Stimulated activated CD8-positive, alpha-beta memory T cell treated with anti-CD3 and anti-CD28 coated beads, Interleukin-12 subunit alpha, Interleukin-12 subunit beta, amount 100 ng/mL, for 24 hours (primary cell): Measurements from ENCODE around the gene ECEL1.

Source experiments
- DNase-seq: peaks from one replicate; pipeline ENCODE4 v3.0.0-alpha.2; 2020; ENCODE audit errors: extremely low read depth

ECEL1 gene

DNA sequence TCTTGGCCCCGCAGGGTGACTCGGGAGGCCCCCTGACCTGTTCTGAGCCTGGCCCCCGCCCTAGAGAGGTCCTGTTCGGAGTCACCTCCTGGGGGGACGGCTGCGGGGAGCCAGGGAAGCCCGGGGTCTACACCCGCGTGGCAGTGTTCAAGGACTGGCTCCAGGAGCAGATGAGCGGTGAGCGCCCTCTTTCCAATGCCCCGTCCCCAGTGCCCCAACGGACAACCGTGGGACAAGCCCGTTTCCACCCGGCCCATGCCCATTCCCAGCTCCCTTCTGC lies 35.7 kb upstream of the ECEL1 start:
- DNase-seq = no peak

DNA sequence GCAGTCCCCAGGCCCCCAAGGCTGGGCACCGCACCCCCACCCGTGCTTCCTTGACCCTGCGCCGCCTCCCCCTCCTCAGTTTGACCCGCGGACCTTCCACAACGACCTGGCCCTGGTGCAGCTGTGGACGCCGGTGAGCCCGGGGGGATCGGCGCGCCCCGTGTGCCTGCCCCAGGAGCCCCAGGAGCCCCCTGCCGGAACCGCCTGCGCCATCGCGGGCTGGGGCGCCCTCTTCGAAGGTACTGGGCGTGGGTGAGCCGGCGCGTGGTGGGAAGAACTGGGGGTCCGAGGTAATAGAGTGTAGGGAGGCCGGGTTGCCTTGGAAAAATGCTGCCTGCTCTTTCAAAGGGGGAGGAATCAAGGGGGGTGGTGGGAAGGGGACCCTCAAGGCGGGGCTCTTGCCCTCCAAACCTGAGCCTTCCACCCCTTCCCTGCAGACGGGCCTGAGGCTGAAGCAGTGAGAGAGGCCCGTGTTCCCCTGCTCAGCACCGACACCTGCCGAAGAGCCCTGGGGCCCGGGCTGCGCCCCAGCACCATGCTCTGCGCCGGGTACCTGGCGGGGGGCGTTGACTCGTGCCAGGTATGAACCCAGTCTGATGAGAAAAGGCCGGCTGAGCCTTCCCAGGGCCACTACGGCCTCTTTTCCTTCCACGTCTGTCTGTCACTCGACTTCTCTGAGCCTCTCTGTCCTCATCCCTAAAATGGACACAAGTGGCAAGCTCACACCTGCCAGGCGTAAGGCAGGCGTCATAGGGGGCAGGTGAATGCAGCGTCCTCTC lies 35.2 kb upstream of the ECEL1 start:
- DNase-seq = no peak

DNA sequence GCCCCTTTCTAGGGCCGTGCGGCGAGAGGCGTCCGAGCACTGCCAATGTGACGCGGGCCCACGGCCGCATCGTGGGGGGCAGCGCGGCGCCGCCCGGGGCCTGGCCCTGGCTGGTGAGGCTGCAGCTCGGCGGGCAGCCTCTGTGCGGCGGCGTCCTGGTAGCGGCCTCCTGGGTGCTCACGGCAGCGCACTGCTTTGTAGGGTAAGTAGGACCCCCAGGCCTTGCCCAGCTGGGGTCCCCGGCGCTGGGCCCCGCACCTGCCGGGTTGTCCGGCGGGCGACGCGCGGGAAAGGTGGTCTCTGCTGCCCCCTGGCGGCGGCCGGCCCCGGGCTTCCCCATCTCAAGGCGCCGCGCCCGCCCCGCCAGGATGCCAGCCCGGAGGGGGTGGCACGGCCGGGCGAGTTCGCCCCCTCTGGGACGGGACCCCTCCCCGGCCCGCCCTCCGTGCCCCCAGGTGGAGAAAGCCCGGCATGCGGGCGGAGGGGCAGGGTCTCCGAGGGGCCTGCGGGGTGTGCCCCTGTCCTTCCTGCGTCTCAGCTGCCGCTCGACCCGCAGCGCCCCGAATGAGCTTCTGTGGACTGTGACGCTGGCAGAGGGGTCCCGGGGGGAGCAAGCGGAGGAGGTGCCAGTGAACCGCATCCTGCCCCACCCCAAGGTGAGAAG lies 34.5 kb upstream of the ECEL1 start:
- peak; percentile 22 for DNase-seq

DNA sequence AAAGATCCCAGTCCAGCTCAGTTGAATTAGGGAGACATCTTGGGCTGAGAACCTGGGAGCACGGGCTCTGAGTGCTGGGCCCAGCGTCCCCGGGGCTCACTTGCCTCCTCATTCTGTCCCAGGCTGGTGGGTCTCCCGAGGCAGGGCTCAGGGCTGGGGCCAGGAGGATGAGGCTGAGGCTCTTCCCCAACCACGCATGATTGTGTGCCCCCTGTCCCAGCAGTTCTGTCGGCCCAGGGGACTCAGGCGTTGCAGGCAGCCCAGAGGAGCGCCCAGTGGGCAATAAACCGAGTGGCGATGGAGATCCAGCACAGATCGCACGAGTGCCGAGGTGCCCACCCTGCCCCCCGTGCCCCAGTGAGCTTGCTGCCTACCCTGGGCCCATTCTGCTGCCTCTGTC lies 33.5 kb upstream of the ECEL1 start:
- no peak for DNase-seq

DNA sequence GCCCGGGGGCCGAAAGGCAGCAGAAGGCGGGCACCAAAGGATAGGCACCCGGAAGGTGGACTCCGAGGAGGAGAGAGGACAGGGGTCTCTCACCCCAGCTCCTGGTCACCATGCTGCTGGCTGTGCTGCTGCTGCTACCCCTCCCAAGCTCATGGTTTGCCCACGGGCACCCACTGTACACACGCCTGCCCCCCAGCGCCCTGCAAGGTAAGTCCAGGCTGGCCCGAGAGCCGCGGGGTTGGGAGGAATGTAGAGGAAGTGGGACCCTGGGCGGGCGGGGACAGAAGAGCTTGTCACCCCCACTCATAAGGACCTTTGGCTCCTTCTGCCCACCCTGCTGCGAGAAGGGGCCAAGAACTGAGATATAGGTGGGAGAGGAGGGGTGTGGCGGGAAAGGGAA lies 32.9 kb upstream of the ECEL1 start:
- DNase-seq = no peak

DNA sequence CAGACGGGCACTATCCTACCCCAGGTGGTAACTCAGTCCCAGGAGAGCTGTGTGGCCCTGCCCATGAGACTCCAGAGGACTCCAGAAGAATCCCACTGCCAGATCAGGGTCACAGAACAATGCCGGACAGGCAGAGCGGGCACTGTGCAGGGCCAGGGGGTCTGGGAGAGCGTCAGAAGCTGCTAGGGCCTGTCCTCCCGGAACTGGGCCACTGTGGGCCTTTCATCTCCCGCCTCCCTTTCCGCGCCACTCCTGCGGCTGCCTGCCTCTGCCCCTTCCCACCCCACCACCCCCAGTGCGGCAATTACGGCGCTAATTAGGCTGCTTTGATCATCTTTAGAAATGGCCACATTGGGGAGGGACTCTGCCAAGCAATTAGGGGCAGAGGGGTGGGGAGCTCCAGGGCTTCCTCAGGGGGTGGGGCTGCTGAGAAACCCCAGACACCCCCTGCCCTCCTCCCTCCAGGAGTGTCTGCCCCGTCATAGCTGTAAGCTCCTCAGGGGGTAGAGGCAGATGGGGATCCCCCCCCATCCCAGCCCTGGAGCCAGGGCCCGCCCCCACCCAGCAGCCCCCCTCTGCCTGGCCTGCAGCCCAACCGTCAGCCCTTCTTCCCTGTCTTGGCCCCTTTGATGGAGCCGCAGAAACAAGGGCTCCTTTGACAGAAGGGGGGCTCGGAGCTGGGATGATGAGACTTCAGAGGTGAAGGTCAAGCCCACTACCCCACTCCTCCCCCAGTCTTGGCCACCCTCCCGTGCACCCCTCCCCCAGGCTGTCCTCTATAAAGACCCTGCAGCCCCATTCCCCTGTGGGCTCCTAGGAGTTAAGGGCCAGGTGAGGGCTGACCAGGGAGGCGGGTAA lies 32.2 kb upstream of the ECEL1 start, which contains the start of gene PRSS56:
TSS of gene PRSS56 (plus strand) at position 808 of the 858 bp plus-strand sequence. CDS start 211 bp downstream, outside the sequence.
- no peak for DNase-seq

DNA sequence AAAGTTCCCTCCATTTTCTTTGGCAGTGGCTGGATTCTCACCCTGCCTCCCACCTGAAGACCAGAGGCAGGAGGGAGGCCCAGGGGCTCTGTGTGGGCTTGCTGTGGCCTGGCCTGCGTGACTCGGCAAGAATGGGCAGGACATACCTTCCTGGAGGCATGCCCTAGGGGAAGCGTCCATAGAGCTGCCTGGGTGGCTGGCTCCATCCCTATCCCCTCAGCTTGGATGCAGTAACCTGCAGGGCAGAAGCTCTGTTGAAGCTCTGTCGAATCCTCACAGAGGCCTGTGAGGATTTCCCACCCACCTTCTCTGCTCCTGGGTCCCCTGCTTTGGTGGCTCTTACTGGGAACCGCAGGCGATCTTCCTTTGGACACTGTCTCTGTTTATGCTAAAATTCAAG lies 31.2 kb upstream of the ECEL1 start:
- no peak for DNase-seq

DNA sequence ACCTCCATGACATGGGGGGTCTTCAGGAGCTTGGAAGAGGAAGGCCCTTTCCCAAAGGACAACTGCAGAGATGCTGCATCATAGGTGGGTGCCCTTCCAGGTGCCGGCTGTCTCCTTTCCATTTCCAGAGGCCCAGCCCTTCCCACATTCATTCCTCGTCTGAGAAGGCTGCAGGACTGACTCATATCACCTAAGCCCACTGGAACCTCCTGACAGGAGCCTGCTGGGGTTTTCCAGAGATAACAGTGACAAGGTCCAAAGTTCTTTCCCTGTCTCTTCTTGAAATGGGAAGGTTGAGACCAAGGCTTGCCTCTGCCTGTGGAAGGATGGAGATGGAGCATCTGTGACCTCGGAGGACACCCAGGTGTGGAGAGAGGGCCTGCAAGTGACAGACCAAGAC lies 28.9 kb upstream of the ECEL1 start:
- DNase-seq = no peak

DNA sequence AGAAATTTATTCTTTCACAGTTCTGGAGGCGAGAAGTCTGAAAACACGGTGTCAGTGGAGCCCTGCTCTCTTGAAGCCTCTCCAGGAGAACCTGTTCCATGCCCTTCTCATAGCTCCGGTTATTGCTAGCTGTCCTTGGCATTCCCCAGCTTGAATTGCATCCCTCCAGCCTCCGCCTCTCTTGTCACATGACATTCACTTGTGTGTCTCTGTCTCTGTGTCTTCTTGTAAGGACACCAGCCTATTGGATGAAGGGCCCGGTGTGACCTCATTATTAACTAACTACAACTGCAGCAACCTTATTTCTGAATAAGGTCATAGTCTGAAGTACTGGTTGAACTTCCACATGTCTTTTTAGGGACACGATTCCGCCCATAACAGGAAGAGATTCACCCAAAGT lies 28.0 kb upstream of the ECEL1 start:
- no peak for DNase-seq

DNA sequence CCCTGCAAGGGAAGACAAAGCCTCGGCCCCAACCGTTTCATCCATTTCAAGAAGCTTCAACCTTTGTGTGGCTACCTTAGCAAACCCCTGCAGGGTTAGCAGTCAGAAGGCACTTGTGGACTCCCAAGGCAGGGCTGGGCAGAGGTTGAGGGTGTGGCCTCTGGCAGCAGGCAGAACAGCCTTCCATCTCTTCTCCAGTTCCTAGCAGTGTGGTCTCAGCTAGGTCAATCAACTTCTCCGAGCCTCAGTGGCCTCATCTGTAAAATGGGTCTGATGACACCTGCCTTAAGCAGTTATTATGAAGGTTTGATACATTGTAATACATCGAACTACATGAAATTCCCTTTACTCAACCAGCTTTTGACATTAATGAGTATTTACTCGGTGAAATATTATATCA lies 25.7 kb upstream of the ECEL1 start:
- DNase-seq = no peak

DNA sequence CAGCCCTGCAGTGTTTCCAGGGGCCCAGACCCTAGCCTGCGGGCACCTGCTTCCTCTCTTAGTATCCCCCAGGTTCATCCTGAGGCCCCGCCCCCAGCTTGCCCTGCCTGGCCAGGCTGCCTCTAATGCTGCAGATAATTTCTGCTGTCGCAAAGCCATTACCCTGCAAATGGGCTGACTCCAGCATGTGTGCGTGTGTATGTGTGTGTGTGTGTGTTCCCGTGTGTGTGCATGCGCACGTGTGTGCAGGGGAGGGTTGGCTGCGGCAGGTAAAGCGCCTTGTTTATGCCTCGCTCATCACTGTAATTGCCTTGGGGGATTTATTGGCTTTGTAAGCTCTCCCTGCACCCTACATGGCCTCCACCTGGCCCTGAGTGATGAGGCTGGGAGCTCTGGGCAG lies 25.0 kb upstream of the ECEL1 start:
- DNase-seq = no peak

DNA sequence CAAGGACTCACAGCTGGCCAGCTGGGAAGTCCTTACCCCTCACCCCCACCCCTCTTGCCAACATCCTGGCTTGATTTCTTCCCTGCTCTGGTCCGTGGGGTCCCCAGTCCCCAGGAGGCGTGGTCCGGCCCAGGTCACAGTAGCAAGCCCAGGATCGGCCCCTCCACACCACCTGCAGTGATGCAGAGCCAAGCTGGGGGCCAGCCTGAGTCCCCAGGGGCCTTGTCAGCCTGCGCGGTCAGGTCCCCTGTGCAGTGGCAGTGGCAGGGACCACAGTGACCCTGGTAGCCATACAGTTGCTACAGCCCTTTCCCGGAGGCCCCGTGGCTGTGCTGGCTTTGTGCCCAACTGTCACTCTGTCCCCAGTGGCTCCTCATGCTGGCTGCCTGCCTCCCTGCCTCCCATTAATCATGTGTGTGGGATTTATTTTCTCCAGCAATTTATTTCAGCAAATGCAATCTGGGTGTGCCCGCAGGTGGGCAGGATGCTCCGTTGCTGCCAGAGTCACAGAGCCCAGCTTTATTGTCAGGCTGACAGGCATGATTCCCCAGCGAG lies 23.8 kb upstream of the ECEL1 start:
- no peak for DNase-seq

DNA sequence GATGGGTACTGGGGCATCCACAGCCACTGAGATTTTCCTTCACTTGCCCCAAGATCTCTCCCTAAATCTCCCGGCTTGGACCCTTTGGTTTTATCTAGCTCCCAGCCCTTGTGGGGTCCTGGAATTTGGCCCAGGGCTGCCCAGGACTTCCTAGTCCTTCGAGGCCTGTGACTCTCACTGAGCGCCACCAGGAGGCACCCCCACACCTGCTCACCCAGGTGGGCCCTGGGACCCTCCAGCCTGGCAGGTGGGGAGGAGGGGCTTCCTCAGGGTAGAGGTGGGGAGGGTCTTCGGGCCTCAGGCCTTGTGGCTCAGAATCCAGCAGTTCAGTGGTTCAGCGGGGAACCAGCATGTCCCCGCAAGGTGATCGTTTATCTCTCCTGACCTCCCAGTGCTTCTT lies 20.6 kb upstream of the ECEL1 start:
- DNase-seq = no peak

DNA sequence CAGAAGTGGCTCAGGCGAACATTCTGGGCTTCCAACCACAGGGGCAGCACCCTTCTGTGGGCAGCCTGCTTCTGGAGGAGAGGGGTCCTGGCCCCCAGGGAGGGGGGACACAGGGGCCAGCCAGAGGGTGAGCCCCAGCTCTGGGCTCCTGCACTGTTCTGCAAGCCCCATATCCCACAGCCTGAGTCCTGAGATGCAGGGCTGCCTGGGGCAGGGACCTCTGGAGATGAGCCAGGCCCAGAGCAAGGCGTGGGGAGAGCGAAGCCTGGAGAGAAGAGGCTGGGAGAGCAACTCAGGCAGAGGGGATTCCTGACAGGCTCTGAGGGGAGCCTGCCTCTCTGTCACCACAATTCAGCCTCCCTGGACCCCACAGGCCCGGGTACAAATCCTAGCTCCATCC lies 19.1 kb upstream of the ECEL1 start:
- no peak for DNase-seq

DNA sequence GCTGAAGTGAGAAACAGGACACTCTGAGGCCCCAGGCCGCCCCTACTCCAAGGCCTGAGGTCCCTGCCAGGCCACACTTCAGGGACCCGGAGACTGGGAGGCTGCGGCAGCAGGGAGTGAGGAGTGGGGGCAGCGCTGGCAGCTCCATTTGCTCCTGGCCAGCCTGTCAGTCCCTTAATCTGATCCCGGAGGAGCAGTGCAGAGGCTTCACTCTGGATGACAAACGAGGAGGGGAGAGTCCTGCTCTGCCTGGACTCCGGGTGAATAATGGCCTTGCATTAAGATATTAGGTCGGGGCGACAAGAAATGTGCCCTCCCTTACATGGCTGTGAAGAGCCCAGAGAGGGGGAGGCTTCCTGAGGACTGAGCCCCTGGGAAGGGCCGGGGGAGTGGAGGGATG lies 18.2 kb upstream of the ECEL1 start:
- no peak for DNase-seq

DNA sequence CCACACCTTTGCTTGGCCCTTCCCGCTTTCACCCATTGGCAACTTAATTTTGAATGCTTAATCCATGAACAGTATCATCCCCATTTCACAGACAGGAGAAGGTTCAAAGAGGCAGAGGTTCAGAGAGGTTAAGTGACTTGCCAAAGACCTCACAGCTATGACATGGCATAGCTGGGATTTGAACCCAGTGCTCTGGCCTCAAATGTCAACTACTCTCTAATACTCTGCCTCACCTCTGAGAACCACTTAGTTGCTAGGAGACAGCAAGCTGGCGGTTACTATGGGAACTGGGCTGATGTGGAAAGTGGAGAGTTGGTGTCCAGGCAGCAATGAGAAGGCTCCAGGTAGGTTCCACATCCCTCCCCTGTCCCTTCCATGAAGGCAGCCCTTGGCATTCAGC lies 16.8 kb upstream of the ECEL1 start:
- DNase-seq = no peak

DNA sequence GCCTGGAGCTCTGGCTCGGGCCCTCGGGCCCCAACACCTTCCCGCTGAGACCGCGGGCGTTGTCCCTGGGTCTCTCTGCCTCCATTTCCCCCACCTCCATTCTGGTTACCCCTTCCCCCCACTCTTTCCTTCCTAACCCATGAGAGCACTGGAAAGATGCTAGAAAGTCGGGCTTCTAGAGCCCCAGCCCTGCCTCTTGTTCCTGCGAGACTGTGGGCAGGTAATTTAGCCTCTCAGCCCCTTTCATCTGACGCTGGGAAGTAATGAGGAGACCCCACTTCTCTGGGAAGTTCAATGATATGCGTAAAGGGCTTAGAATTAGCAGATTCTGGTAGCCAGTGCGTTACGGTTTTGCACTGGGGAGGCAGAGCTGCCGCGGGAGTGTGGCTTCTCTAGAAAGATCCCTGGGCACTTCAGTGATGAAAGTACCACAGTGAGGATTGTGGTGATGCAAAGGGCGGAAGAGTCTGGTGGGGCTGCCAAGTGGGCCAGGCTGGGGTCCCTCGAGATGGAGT lies 16.2 kb upstream of the ECEL1 start:
- DNase-seq = no peak

DNA sequence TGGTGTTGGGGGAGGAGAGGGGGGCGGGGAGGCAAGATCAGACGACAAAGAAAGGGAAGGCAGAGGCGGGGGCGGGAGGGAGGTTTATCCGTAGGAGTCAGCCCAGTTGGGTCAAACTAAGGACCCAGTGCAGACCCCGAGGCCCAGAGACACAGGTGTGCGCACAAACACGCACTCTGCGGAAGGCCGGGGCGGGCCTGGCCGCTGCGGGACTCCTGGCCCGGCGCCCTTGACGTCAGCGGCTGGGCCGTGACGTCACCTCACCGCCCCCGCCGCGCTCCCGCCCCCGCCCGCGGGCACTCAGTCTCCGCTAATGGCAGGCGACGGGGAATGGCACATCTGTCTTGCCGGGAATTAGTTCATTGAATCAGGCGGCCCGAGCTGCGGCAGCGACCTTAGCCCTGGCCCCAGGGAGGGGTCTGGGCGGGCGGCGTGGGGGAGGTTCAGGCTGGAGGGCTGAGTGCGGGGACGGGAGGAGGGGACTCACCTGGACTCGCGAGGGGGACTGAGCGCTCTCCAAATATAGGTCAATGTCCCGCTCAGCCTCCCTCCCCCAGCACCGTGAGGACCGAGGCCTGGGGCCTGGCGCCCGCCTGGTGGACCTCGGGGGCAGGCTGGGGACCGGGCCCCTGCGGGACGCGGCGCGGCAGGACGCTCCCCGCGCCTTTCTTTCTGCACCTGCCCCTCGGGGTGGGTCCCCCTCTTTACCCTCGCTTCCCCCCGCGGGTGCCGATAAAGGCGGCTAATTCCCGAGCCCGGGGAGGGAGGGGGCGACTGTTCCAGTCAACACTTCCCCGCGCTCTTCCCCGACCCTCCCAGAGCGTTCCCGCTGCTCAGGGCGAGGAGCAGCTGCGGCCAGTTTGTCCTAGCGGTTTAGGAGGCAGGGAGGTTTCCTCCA lies 15.5 kb upstream of the ECEL1 start:
- DNase-seq = no peak

DNA sequence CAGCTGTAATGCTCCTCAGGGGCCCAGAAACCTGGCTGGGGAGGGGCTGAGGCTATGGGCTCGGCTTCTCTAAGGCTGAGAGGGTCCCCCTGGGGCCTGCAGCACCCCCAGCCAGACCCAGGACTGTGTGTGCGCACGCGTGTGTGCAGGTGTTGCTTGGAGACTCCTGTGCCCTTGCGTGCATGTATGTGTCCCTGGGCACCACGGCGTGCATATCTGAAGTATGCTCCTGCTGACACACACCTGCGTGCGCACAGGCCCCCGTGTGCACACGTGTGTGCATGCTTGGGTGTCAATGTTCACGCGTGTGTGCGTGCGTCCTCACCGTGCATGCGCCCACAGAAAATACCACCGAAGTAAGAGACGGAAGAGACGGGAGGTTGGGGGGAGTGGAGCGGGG lies 14.9 kb upstream of the ECEL1 start:
- no peak for DNase-seq

DNA sequence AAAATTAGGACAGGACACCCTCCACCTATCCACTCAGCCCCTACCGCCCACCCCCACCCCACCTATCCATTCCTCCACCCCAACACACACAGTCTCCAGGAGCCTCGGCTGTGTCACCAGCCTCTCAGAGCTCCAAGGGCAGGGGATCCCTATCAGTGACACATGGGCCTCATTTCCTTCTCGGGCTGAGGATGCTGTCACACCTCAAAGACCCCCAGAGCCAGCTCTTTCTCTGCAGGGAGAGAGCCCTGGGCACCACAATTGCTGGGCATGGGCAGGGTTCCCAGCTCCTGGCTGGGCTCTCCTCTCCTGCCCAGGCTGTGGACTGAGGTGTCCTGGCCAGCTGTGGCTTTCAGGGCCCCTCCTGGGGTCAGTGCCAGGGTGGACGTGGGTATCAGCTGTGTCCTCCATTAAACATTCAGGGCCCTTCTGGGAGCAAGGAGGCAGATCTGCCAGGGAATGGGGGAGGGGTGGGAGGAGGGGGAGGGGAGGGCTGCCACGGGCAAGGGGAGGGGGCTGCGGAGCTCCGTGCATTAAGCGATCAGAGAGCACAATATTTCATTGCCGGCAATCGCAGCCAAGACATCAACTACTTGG lies 14.3 kb upstream of the ECEL1 start:
- DNase-seq = no peak

DNA sequence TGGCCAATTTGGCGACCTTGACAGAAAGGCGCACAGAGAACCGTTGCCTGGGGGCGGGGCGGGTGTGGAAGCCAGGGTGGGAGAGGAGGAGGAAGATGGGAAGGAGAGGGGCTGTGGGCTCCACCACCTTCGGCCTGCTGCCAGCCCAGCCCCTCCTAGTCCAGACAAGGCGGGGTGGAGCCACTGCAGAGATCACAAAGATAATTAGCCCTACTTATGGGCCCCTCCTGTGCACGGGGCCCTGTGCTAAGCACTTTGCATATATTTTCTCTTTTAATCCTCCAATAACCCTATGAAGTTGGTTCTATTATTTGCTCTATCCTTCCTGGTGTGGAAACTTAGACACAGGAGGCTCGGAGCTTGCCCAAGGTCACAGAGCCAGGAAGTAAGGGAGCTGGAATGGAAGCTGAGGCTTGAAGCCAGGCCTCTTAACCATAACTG lies 13.7 kb upstream of the ECEL1 start:
- no peak for DNase-seq
